Right lobe of liver (tissue), 4 donors: ENCODE data around the gene COX11.

Experiments
- CTCF ChIP-seq, 4 donors: fragments of 200-600 bp in 3 of 4; fragments of 450-650 bp in 1 of 4; IDR thresholded peaks; one replicate each; pipeline versions ENCODE4 v1.5.1 to v1.8.0; 2016 to 2022; ENCODE audit warnings: antibody characterized with exemption in 4 of 4, mild to moderate bottlenecking in 2 of 4
- POLR2A ChIP-seq: fragments of 450-650 bp; IDR thresholded peaks from one replicate; pipeline ENCODE4 v1.6.1; 2017; ENCODE audit warnings: antibody characterized with exemption, mild to moderate bottlenecking
- donor health status: DM: no; HTN: no; CAD: no.
- donor health status: DM: no; HTN: no; CAD: no.
- donor health status: DM: no; HTN: yes; CAD: no.

DNA sequence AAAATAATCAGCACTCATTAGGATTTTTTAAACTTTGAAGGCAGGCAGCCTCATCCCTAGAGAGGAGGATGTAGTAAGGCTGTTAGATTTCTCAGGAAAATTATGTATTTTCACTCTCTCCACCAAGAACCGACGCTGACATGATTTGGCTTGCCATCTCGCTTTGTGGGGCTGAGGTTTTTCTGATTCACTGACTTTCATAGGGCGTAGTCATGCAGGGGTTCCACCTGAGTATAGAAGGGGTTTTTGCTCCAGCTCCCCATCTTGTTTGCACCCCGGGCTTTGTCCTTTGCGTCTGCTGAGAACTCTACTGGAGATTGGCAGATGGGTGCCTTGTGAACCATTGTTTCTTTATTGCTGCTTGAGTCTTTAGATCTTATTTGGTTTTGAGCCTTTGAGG lies 47.6 kb downstream of the COX11 start:
- TF ChIP-seq CTCF (IDR thresholded peaks at IDR 0.05) (no peak), POLR2A (no peak)
